Measurements from ENCODE around the gene KLHL26.

KLHL26 gene

DNA sequence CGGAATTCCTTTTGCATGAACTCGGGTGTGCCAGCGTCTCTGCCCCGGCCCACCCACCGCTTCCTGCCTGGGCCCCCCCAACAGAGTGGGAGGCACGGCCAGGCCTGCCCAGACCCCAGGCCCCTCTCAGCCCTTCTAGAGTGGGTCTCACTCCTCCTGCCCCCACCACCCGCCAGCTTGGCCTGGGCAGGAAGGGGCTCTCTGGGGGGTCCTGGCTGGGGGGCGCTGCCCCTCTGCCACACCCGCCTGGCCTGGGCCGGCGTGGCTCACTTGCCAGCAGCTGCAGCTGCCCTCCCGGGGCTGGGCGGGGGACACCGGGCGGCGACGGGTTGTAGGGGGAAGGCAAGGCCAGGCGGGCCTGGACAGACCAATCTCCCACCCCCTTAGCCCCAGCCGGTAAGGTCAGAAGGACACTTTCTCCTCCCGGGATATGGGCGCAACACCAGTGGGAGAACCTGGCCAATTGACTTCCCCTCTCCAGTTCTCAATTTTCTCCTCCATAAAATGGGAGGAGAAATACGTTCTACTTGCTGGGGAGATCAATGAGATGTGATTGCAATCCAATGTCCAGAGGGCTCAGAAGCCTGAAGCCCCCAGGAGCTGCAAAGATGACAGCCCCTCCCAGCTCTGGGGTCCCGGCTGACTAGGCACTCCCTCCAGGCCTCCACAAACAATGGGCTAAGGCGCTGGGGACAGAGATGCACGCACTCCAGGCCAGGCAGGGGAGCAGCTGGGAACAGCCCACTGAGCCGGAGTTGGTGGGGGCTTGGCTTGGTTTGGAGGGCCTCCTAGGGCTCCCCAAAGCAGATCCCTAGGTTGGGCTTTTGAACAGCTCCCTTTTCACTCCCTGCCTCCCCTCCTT is 32.6 kb upstream of the KLHL26 start:
- TF ChIP-seq, protein P1, sequence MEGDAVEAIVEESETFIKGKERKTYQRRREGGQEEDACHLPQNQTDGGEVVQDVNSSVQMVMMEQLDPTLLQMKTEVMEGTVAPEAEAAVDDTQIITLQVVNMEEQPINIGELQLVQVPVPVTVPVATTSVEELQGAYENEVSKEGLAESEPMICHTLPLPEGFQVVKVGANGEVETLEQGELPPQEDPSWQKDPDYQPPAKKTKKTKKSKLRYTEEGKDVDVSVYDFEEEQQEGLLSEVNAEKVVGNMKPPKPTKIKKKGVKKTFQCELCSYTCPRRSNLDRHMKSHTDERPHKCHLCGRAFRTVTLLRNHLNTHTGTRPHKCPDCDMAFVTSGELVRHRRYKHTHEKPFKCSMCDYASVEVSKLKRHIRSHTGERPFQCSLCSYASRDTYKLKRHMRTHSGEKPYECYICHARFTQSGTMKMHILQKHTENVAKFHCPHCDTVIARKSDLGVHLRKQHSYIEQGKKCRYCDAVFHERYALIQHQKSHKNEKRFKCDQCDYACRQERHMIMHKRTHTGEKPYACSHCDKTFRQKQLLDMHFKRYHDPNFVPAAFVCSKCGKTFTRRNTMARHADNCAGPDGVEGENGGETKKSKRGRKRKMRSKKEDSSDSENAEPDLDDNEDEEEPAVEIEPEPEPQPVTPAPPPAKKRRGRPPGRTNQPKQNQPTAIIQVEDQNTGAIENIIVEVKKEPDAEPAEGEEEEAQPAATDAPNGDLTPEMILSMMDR (IDR thresholded peaks at IDR 0.05; ENCODE audit: control insufficient read depth, insufficient read depth, low read depth, low read length, missing control alignments): no peak
- H3K4me3 ChIP-seq (ENCODE audit: control insufficient read depth, low read depth, low read length): no peak overlapping the region
- no peak for DNase-seq (ENCODE audit: low read depth)

DNA sequence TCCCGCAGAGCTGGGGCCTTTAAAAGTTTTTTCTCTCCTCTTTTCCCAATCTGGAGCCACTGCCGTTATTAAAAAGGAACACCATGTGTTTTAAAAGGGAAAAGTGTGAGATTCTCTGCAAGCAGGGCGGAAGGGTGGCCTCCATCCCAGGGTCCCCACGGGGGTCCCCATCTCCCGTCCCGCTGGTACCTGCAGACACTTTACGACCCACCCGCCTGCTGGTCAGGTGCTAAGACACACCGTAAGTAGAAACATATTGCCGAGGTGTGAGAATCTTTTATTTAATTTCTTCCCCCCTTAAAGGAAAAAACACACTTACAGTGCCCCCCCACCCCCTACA is 32.0 kb upstream of the KLHL26 start:
- TF ChIP-seq, protein P1 (IDR thresholded peaks at IDR 0.05; ENCODE audit: control insufficient read depth, insufficient read depth, low read depth, low read length, missing control alignments): no peak
- DNase-seq (ENCODE audit: low read depth): no peak

DNA sequence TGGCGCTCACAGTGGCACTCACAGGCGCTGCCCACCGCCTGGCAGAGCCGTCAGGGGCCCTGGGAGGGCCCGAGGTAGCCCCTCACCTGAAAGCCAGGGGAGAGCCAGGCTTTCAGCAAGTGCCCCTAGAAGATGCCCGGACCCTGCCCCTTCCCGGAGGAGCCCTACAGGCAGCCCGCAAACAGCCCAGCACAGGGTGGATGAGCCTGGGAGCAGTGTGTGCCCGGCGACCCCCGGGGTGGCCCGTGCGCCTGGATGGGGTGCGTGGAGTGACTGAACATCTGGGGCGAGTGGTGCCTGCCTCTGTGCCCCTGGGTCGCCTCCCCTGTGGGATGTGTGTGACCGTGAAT is 31.7 kb upstream of the KLHL26 start:
- DNase-seq (ENCODE audit: low read depth): no peak
- H3K4me3 ChIP-seq (ENCODE audit: control insufficient read depth, low read depth, low read length): no peak overlapping the region; the same call in 1 of the 2 replicates
- TF ChIP-seq, protein P1 (IDR thresholded peaks at IDR 0.05; ENCODE audit: control insufficient read depth, insufficient read depth, low read depth, low read length, missing control alignments): no peak

More for the DNA sequence above, 32.0 kb upstream of the KLHL26 start:
- no peak overlapping the region for H3K4me3 ChIP-seq (ENCODE audit: control insufficient read depth, low read depth, low read length)

DNA sequence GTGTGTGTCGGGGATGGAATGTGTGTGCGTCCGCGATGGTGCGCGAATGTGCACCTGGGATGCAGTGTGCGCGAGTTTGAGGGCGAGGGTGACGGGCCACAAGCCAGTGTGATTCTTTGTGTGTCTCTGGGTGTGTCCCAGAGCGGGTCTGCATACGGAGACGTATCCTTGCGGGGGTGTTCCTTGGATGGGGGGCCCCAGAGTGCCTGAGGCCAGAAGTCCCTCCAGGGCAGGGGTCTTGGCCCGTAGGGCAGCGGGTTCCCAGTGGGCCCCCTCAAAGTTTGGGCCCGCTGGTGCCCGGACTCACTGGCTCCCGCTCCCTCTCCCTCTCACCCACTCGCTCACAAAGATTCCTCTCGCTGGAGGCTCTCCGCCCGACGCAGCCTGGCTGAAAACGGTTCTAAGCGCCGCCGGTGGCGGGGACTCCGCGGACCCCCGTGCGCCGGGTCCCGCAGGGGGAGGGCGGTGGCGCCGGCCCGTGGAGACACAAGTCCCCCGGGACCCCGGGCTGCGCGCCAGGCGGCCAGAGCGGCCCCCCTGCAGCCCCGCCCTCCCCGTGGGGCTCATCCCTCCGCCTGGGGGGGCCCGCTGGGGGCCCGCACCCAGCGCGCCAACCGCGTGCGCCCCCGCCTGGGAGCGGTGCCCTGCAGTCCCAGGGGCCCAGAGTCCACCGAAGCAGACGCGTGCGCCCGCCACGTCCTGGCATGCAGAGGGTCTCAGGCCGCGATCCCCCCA is 31.1 kb upstream of the KLHL26 start:
- no peak overlapping the region; the same call in none of the 2 replicates for H3K4me3 ChIP-seq (ENCODE audit: control insufficient read depth, low read depth, low read length)
- DNase-seq (ENCODE audit: low read depth): no peak
- TF ChIP-seq, protein P1 (IDR thresholded peaks at IDR 0.05; ENCODE audit: control insufficient read depth, insufficient read depth, low read depth, low read length, missing control alignments): no peak

DNA sequence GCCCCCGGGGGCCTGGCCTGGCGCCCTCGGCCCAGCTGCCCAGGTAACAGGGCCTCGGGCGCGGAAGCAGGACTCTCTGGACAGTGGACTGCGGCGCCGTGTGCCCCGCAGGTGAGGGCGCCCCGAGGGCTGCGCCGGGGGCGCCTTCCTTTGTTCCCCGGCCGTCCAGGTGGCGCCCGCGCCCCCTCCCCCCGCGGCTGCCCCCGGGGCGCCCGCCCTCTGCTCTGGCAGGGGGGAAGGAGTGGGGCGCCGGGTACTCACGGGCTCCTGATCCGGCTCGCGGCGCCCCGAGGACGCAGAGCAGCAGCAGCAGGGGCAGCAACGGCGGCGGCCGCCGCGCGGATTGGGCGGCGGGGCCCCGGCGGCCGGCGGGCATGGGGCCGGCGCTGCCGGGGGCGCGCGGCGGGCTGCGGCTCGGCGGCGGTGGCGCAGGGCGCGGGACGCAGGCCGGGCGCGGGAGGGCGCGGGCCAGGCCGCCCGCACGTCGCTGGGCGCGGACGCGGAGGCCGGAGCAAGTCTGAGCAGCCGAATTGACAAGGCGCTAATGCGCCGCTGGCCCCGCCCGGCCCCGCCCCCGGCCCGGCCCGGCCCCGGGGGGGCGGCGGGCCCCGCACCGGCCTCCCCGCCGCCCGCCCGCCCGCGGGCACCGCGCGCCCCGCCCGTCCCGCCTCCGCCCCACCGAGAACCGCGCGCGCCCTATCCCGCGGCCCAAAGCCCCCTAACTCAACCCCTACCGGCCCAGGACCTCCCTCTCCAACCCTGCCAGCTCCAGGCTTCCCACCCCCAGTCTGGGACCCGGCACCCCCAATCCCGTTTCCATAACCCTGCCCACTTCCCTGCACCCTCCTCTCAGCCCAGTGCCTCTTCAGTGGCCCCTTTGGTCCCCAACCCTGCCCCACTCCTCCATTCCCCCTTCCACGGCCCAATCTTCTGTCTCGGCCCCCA is 30.3 kb upstream of the KLHL26 start, which contains the start of gene CRLF1:
Gene CRLF1, minus strand, starts transcription at position 519 of the 945 bp plus-strand sequence. Its CDS starts 143 bp downstream, at position 376.
- H3K4me3 ChIP-seq (ENCODE audit: control insufficient read depth, low read depth, low read length): peak within 1 kb of the TSS; percentile 45
- TF ChIP-seq, protein P1 (IDR thresholded peaks at IDR 0.05; ENCODE audit: control insufficient read depth, insufficient read depth, low read depth, low read length, missing control alignments): no peak
- no peak for DNase-seq (ENCODE audit: low read depth)
